Adrenal gland (tissue), 5 donors: ENCODE results near the gene SDK1.

Experiments used
- POLR2A ChIP-seq, 2 donors: fragments of 450-650 bp; IDR thresholded peaks; one replicate each; pipeline ENCODE4 v1.6.1; 2017; ENCODE audit warnings: antibody characterized with exemption in 2 of 2, mild to moderate bottlenecking in 2 of 2, moderate library complexity in 1 of 2
- TF ChIP-seq, protein P1 (sequence below), 6 experiments: fragments of 450-650 bp in 4 of 6; fragments of 200-600 bp in 2 of 6; sonication (generic) in 1 of 6; IDR thresholded peaks; 1 replicate in 5 of 6; 2 replicates in 1 of 6; pipeline versions ENCODE4 v1.5.1 to v1.8.0; 2016 to 2021; ENCODE audit warnings: antibody characterized with exemption in 6 of 6, mild to moderate bottlenecking in 2 of 6, moderate library complexity in 1 of 6
- donor health status: DM: no; HTN: no; CAD: no.

DNA sequence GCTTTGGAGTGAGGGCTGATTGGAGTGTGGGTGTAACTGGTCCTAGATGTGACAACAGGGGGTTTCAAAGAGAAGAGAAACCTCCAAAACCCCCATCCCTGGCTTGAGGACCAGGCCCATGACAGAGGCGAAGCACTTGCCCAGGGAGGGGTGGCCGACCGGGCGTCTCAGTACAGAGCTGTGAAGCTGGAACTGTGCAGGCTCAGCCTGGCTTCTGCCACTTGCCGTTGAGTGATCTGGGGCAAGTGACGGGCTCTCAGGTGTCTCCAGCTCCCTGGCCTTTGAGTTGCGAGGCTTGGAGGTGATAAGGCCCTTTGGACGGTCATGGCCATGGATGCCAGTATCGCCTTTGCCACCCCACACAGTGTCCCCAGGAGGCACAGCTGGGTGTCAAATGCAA lies 849.7 kb downstream of the SDK1 start:
- TF ChIP-seq, protein P1, sequence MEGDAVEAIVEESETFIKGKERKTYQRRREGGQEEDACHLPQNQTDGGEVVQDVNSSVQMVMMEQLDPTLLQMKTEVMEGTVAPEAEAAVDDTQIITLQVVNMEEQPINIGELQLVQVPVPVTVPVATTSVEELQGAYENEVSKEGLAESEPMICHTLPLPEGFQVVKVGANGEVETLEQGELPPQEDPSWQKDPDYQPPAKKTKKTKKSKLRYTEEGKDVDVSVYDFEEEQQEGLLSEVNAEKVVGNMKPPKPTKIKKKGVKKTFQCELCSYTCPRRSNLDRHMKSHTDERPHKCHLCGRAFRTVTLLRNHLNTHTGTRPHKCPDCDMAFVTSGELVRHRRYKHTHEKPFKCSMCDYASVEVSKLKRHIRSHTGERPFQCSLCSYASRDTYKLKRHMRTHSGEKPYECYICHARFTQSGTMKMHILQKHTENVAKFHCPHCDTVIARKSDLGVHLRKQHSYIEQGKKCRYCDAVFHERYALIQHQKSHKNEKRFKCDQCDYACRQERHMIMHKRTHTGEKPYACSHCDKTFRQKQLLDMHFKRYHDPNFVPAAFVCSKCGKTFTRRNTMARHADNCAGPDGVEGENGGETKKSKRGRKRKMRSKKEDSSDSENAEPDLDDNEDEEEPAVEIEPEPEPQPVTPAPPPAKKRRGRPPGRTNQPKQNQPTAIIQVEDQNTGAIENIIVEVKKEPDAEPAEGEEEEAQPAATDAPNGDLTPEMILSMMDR (IDR thresholded peaks at IDR 0.05) = no peak
- TF ChIP-seq POLR2A (IDR thresholded peaks at IDR 0.05) = no peak
